Body of pancreas (tissue), 4 donors: ENCODE results near the gene CBY1.

Source experiments
- CTCF ChIP-seq, 7 experiments: fragments of 450-650 bp in 4 of 7; fragments of 200-600 bp in 3 of 7; sonication (generic) in 3 of 7; IDR thresholded peaks; one replicate each; pipeline ENCODE4 v1.5.1; 2016 to 2019; ENCODE audit warnings: antibody characterized with exemption in 7 of 7
- POLR2A ChIP-seq, 3 donors: fragments of 450-650 bp; IDR thresholded peaks; one replicate each; pipeline ENCODE4 v1.6.1; 2016; ENCODE audit warnings: antibody characterized with exemption in 3 of 3, mild to moderate bottlenecking in 2 of 3

GRCh38 chr22:38707984-38708383, 51.5 kb downstream of the CBY1 start:
- TF ChIP-seq POLR2A (IDR thresholded peaks at IDR 0.05) (no peak), CTCF (IDR thresholded peaks at IDR 0.05) (no peak)
